Activated CD4-positive, alpha-beta T cell treated with anti-CD3 and anti-CD28 coated beads, Interleukin-2, amount 50 U/mL, for 1 hour (primary cell): ENCODE data around the gene CHCHD3.
"Not testable (repeated sequence)": the region's sequence is repeated elsewhere in the genome, so short reads cannot be mapped to it uniquely, and the experiment has no call there.

Experiments used
- DNase-seq: peaks from one replicate; pipeline ENCODE4 v3.0.0-alpha.2; 2020

Gene CHCHD3

GRCh38 chr7:132942701-132943100 is 139.2 kb downstream of the CHCHD3 start:
- DNase-seq, result no peak

GRCh38 chr7:132941905-132942304 is 140.0 kb downstream of the CHCHD3 start:
- no peak for DNase-seq

GRCh38 chr7:132941428-132941827 is 140.5 kb downstream of the CHCHD3 start:
- DNase-seq, result no peak

- no peak for DNase-seq
Observed at GRCh38 chr7:132940084-132940483, 141.8 kb downstream of the CHCHD3 start.

GRCh38 chr7:132939495-132939894 is 142.4 kb downstream of the CHCHD3 start:
- no peak for DNase-seq

GRCh38 chr7:132937286-132937685 is 144.6 kb downstream of the CHCHD3 start:
- no peak for DNase-seq

- DNase-seq, result no peak
Observed at GRCh38 chr7:132935608-132936007, 146.3 kb downstream of the CHCHD3 start.

- DNase-seq, result no peak
Observed at GRCh38 chr7:132934017-132934416, 147.9 kb downstream of the CHCHD3 start.

- no peak for DNase-seq
Observed at GRCh38 chr7:132933072-132933458, 148.8 kb downstream of the CHCHD3 start.

- DNase-seq, result no peak
Observed at GRCh38 chr7:132932296-132933071, 149.4 kb downstream of the CHCHD3 start.

- no peak for DNase-seq
Observed at GRCh38 chr7:132930881-132931280, 151.0 kb downstream of the CHCHD3 start.

GRCh38 chr7:132929944-132930343 is 151.9 kb downstream of the CHCHD3 start:
- not testable (repeated sequence) for DNase-seq

GRCh38 chr7:132919771-132920170 is 162.1 kb downstream of the CHCHD3 start:
- DNase-seq, result no peak

GRCh38 chr7:132915647-132916046 is 166.2 kb downstream of the CHCHD3 start:
- DNase-seq, result no peak

- DNase-seq, result no peak
Observed at GRCh38 chr7:132910657-132911056, 171.2 kb downstream of the CHCHD3 start.

GRCh38 chr7:132907380-132907940 is 174.4 kb downstream of the CHCHD3 start:
- DNase-seq, result no peak

GRCh38 chr7:132906193-132906835 is 175.6 kb downstream of the CHCHD3 start:
- DNase-seq, result no peak

GRCh38 chr7:132905136-132905535 is 176.8 kb downstream of the CHCHD3 start:
- DNase-seq, result not testable (repeated sequence)

GRCh38 chr7:132904209-132904608 is 177.7 kb downstream of the CHCHD3 start:
- DNase-seq, result no peak

- not testable (repeated sequence) for DNase-seq
Observed at GRCh38 chr7:132902294-132902693, 179.6 kb downstream of the CHCHD3 start.

GRCh38 chr7:132901241-132901640 is 180.6 kb downstream of the CHCHD3 start:
- DNase-seq, result no peak

GRCh38 chr7:132899833-132900232 is 182.1 kb downstream of the CHCHD3 start:
- DNase-seq, result no peak

GRCh38 chr7:132898641-132899175 is 183.2 kb downstream of the CHCHD3 start:
- not testable (repeated sequence) for DNase-seq
